ENCODE measurements around the gene FLNC.

The FLNC gene

DNA sequence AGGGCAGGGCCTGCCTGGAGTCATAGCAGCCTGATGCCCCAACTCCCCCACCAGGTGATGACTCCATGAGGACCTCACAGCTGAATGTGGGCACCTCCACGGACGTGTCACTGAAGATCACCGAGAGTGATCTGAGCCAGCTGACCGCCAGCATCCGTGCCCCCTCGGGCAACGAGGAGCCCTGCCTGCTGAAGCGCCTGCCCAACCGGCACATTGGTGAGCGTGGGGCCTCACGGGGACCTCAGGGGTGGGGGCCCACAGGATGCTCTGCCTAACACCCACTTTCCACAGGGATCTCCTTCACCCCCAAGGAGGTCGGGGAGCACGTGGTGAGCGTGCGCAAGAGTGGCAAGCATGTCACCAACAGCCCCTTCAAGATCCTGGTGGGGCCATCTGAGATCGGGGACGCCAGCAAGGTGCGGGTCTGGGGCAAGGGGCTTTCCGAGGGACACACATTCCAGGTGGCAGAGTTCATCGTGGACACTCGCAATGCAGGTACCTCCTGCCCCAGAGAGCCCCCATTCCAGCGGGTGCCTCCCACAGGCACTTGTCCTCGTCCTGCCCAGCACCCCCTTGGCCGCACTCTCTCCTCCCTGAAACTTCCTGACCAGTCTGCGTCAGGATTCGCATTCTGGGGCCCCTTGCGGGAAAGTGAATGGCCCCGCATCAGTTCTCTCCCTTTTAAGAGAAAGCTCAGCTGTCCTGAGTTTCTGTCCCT is 22.5 kb downstream of the FLNC start:
- Histone ChIP-seq H3K27me3 (replicated peaks) (no peaks in the 10 kb centered on the region), H3K4me3 (ENCODE audit: low read depth, low read length) (no peak overlapping the region), H3K36me3 (replicated peaks) (peaks cover 90% of the 10 kb centered on the region), H3K27ac (no peak overlapping the region)
- in situ Hi-C loops (cut with HindIII; ENCODE audit: low pct_ligation_motif_present, low sequenced_read_pairs): no loop called here
- no peak for DNase-seq
- TF ChIP-seq, protein P1, sequence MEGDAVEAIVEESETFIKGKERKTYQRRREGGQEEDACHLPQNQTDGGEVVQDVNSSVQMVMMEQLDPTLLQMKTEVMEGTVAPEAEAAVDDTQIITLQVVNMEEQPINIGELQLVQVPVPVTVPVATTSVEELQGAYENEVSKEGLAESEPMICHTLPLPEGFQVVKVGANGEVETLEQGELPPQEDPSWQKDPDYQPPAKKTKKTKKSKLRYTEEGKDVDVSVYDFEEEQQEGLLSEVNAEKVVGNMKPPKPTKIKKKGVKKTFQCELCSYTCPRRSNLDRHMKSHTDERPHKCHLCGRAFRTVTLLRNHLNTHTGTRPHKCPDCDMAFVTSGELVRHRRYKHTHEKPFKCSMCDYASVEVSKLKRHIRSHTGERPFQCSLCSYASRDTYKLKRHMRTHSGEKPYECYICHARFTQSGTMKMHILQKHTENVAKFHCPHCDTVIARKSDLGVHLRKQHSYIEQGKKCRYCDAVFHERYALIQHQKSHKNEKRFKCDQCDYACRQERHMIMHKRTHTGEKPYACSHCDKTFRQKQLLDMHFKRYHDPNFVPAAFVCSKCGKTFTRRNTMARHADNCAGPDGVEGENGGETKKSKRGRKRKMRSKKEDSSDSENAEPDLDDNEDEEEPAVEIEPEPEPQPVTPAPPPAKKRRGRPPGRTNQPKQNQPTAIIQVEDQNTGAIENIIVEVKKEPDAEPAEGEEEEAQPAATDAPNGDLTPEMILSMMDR (IDR thresholded peaks at IDR 0.05; ENCODE audit: low read depth, low read length, missing control alignments): no peak

- Histone ChIP-seq H3K27me3 (replicated peaks) (no peaks in the 10 kb centered on the region), H3K4me3 (ENCODE audit: low read depth, low read length) (no peak overlapping the region), H3K36me3 (replicated peaks) (peaks cover 87% of the 10 kb centered on the region), H3K27ac (no peak overlapping the region)
- DNase-seq: no peak
- in situ Hi-C loops (cut with HindIII; ENCODE audit: low pct_ligation_motif_present, low sequenced_read_pairs): no loop called here
- TF ChIP-seq, protein P1 (IDR thresholded peaks at IDR 0.05; ENCODE audit: low read depth, low read length, missing control alignments): no peak
These were observed 23.6 kb downstream of the FLNC start for GRCh38 chr7:128853799-128854198.

GRCh38 chr7:128854396-128854795 is 24.2 kb downstream of the FLNC start:
- Histone ChIP-seq H3K36me3 (replicated peaks) (peaks cover 88% of the 10 kb centered on the region), H3K27ac (no peak overlapping the region), H3K27me3 (replicated peaks) (no peaks in the 10 kb centered on the region), H3K4me3 (ENCODE audit: low read depth, low read length) (no peak overlapping the region)
- in situ Hi-C loops (cut with HindIII; ENCODE audit: low pct_ligation_motif_present, low sequenced_read_pairs): no loop called here
- TF ChIP-seq, protein P1 (IDR thresholded peaks at IDR 0.05; ENCODE audit: low read depth, low read length, missing control alignments): no peak
- DNase-seq: no peak

- H3K4me3 ChIP-seq (ENCODE audit: low read depth, low read length): no peak overlapping the region
- in situ Hi-C loops (cut with HindIII; ENCODE audit: low pct_ligation_motif_present, low sequenced_read_pairs): no loop called here
- H3K36me3 ChIP-seq (replicated peaks): peaks cover 87% of the 10 kb centered on the region
- TF ChIP-seq, protein P1 (IDR thresholded peaks at IDR 0.05; ENCODE audit: low read depth, low read length, missing control alignments): no peak
- no peak for DNase-seq
- no peaks in the 10 kb centered on the region for H3K27me3 ChIP-seq (replicated peaks)
- no peak overlapping the region for H3K27ac ChIP-seq
These were observed 25.4 kb downstream of the FLNC start for GRCh38 chr7:128855559-128855958.

DNA sequence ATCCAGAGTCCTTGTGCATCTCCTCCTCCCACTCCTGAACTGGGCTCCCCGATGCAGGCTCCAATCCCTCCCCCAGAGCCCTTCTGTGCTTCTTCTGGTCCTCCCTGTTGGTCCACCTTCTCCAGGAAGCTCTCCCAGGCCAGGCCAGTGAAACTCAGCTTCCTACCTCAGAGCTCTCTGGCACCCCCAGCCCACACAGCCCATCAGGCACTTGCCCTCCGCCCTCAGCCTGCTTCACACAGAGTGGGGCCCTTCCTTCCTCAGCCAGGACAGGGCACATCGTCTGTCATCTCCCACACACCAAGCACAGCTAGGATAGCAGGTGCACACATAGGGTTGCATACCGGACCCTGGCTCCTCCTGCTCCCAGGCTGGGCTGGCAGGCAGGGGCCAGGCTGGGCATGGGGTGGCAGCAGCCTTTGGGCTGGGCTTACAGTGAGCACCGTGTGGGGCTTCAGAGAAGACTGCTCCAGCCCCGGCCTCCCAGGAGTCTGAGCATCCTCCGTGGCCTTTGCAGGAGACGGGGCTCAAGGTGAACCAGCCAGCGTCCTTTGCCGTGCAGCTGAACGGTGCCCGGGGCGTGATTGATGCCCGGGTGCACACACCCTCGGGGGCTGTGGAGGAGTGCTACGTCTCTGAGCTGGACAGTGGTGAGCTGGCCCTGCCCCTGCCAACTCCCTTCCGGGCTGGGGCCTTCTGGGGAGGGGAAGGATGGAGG is 26.0 kb downstream of the FLNC start:
- Histone ChIP-seq H3K27me3 (replicated peaks) (no peaks in the 10 kb centered on the region), H3K4me3 (ENCODE audit: low read depth, low read length) (no peak overlapping the region), H3K36me3 (replicated peaks) (peaks cover 85% of the 10 kb centered on the region), H3K27ac (no peak overlapping the region)
- in situ Hi-C loops (cut with HindIII; ENCODE audit: low pct_ligation_motif_present, low sequenced_read_pairs): no loop called here
- DNase-seq: no peak
- TF ChIP-seq, protein P1 (IDR thresholded peaks at IDR 0.05; ENCODE audit: low read depth, low read length, missing control alignments): no peak
